HT1080 (cell line): ENCODE measurements around the gene CHL1. TPM values are rescaled to one million over a fixed set of nuclear protein-coding genes. Genes with fewer than 3 reads are reported as not detected.
A peak's percentile ranks its signal among the peaks of the same experiment; 100 is the strongest.

Source experiments
- DNase-seq: peaks from one replicate; pipeline ENCODE4 v3.0.0-alpha.2; 2015; ENCODE audit warnings: low read depth
- polyA plus RNA-seq, 2 experiments: library from polyadenylated mRNA; depleted of rRNA; stranded (reverse); fragments of >200 nt; gene quantifications; 2 replicates each; pipeline ENCODE4 v1.2.3, GENCODE V29; 2015
- total RNA-seq: library from RNA; depleted of rRNA; stranded (reverse); fragments of >200 nt; shearing (Covaris generic); gene quantifications from 2 replicates; pipeline ENCODE4 v1.2.3, GENCODE V29; 2014; rRNA removed

The CHL1 gene
- not detected in 2 replicates for total RNA-seq
- polyA plus RNA-seq (2015; cell fraction: cytosol; rRNA removed) = not detected in 2 replicates
- not detected in 2 replicates for polyA plus RNA-seq (2015; cell fraction: nucleus; rRNA removed)

- no peak for DNase-seq
Measured at GRCh38 chr3:196311-197148, at the start of gene CHL1. CHL1 (plus strand) TSS chr3:196763; CDS start chr3:319777, 123,014 bp downstream.

- DNase-seq = no peak
Measured at GRCh38 chr3:151614-152189, 44.9 kb upstream of the CHL1 start.

- DNase-seq = no peak
Measured at GRCh38 chr3:159974-160373, 36.6 kb upstream of the CHL1 start.

- no peak for DNase-seq
Measured at GRCh38 chr3:166071-166470, 30.5 kb upstream of the CHL1 start.

GRCh38 chr3:166799-167198 lies 29.8 kb upstream of the CHL1 start:
- no peak for DNase-seq

- peak; percentile 28 for DNase-seq
Measured at GRCh38 chr3:173886-174285, 22.7 kb upstream of the CHL1 start.

GRCh38 chr3:184976-185375 lies 11.6 kb upstream of the CHL1 start:
- DNase-seq = no peak

GRCh38 chr3:192215-192929 lies 4.2 kb upstream of the CHL1 start:
- no peak for DNase-seq

GRCh38 chr3:194001-194400 lies 2.6 kb upstream of the CHL1 start:
- DNase-seq = no peak

GRCh38 chr3:194421-194820 lies 2.1 kb upstream of the CHL1 start:
- DNase-seq = no peak

- DNase-seq = no peak
Measured at GRCh38 chr3:195666-196065, 897 bp upstream of the CHL1 start.

- no peak for DNase-seq
Measured at GRCh38 chr3:197149-197827, 725 bp downstream of the CHL1 start.

GRCh38 chr3:197828-198491 lies 1.4 kb downstream of the CHL1 start:
- DNase-seq = no peak

GRCh38 chr3:199835-200234 lies 3.3 kb downstream of the CHL1 start:
- no peak for DNase-seq

- no peak for DNase-seq
Measured at GRCh38 chr3:200758-201325, 4.3 kb downstream of the CHL1 start.

- no peak for DNase-seq
Measured at GRCh38 chr3:204102-204501, 7.5 kb downstream of the CHL1 start.

- DNase-seq = no peak
Measured at GRCh38 chr3:207973-208372, 11.4 kb downstream of the CHL1 start.

- DNase-seq = no peak
Measured at GRCh38 chr3:210669-211068, 14.1 kb downstream of the CHL1 start.

- DNase-seq = no peak
Measured at GRCh38 chr3:212432-212831, 15.9 kb downstream of the CHL1 start.

- no peak for DNase-seq
Measured at GRCh38 chr3:217099-217813, 20.7 kb downstream of the CHL1 start.
